GM18505 (cell line): ENCODE data around the gene TIGD1.

ENCODE experiments used
- ATAC-seq: cut with Tn5 transposase; IDR thresholded peaks from one replicate; pipeline ENCODE4 v1.9.1; 2021; ENCODE audit not compliant: unreplicated experiment
- POLR2A ChIP-seq: IDR thresholded peaks from 4 replicates; pipeline ENCODE4 v1.6.1; 2011; ENCODE audit warnings: borderline replicate concordance; ENCODE audit not compliant: insufficient read depth, insufficient read length; ENCODE audit errors: extremely low read depth

The TIGD1 gene

DNA sequence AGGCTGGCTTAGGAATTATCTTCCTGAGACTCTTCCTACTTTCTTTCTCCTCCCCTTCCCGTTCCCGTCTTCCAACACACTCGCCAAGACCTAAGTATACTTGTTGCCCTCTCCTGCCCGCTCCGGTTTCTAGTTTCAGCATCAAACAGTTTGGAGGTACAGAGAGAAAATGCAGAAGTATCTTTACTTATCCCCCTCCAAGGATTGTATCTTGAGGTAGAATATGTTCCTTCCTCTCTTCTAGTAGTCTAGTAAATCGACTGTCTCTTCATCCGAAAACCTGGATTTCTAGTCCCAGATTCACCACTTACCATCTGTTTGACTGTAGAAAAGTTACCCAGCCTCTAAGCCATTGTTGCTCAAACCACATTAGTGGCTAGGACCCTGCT, 887 bp upstream of the TIGD1 start:
- ATAC-seq: no peak
- no peak for TF ChIP-seq POLR2A

DNA sequence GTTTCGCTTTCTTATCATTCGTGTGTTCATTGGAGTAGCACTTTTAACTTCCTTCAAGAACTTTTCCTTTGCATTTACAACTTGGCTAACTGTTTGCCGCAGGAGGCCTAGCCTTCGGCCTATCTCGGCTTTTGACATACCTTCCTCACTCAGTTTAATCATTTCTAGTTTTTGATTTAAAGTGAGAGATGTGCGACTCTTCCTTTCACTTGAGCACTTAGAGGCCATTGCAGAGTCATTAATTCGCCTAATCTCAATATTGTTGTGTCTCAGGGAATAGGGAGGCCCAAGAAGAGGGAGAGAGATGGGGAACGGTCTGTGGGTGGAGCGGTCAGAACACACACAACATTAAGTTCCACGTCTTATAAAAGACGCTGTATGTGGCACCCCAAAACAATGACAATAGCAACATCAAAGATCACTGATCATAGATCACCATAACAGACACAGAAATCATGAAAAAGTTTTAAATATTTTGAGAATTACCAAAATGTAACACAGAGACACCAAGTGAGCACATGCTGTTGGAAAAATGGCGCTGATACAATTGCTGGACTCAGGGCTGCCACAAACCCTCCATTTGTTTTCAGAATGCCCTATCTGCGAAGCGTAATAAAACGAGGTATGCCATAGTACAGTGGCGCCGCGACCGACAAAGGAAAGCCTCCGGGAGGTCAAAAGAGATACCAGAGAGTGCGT, 553 bp downstream of the TIGD1 start:
- TF ChIP-seq POLR2A: no peak
- ATAC-seq: no peak

DNA sequence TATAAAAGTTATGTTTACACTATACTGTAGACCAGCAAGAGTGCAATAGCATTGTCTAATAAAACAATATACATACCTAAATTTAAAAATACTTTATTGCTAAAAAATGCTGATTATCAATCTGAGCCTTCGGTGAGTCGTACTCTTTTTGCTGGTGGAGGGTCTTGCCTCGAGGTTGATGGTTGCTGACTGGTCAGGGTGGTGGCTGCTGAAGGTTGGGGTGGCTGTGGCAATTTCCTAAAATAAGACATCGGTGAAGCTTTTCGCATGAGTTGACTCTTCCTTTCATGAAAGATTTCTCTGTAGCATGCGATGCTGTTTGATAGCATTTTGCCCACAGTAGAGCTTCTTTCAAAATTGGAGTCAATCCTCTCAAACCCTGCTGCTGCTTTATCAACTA, 2.4 kb downstream of the TIGD1 start:
- no peak for ATAC-seq
- TF ChIP-seq POLR2A: no peak

DNA sequence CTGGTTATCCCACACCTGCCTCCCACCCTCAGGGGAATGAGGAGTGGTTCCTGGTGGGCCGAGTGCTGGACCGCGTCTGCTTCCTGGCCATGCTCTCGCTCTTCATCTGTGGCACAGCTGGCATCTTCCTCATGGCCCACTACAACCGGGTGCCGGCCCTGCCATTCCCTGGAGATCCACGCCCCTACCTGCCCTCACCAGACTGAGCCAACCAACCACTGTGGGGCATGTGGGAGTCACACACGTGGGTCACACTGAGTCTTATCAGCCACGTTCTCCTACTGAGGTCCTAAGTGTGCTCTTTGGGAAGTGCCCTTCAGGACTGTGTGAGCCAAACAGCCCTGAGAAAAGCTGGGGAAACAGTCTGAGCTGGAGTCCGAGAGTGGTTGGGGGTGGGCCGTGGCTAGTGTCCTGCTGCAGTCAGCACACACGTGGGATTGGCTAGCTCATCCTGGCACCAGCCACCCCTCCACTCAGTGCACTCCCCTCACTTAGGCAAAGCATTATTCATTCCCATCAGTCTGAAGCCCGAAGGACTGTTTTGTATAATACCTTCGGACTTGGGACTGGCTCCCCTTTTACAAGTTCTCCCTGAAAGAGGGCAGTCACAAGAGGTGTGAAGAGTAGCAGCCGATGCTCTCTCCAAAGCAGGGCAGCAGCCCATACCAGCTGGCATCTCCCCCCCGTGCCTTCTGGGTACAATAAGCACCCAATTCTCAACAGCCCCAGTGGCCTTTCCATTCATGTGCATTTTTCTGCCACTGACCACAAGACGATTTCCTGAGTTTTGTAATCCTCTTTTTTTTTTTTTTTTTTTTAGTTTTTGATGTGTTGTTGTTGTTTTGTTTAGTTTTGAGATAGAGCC, 4.6 kb downstream of the TIGD1 start:
- ATAC-seq: no peak
- TF ChIP-seq POLR2A: no peak

DNA sequence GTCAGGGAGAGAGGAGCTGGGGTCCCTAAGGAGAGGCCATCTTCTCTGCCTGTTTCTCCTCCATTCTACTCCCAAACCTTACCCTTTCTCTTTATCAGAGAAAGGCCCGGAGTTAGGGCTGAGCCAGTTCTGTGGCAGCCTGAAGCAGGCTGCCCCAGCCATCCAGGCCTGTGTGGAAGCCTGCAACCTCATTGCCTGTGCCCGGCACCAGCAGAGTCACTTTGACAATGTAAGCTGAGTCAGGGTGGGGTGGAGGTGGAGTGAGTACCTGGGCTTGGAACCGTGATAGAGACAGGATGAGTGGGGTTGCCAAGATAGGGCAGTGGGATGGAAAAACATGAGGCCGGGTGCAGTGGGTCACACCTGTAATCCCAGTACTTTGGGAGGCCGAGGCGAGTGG, 5.7 kb downstream of the TIGD1 start:
- ATAC-seq: no peak
- TF ChIP-seq POLR2A: no peak

GRCh38 chr2:232543928-232544631, 6.3 kb downstream of the TIGD1 start:
- no peak for TF ChIP-seq POLR2A

GRCh38 chr2:232543491-232543890, 6.9 kb downstream of the TIGD1 start:
- no peak for ATAC-seq
- no peak for TF ChIP-seq POLR2A

More at GRCh38 chr2:232543928-232544631, 6.3 kb downstream of the TIGD1 start:
- ATAC-seq: no peak

DNA sequence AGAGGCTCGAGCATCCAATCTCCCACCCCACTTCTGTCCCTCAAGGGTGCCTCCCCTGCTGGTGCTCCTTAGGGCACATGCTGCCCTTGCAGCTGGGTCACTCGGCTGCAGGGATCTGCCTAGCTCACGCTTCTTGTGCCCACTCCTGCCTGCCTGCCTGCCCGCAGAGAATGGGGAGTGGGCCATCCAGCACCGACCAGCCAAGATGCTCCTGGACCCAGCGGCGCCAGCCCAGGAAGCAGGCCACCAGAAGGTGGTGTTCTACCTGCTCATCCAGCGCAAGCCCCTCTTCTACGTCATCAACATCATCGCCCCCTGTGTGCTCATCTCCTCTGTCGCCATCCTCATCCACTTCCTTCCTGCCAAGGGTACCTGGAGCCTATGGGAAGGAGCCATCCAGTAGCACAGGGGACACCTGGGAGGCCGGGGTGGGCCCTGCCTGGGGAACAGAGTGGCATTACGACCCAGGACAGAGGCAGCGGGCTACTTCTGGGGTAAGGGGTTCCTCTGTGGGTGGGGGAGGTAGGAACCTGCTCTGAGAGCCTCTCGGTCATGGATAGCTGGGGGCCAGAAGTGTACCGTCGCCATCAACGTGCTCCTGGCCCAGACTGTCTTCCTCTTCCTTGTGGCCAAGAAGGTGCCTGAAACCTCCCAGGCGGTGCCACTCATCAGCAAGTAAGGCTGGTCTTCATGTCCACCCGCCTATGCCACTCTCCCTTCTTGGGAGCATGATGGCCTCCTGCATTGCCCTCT, 7.5 kb downstream of the TIGD1 start:
- no peak for TF ChIP-seq POLR2A
- no peak for ATAC-seq

DNA sequence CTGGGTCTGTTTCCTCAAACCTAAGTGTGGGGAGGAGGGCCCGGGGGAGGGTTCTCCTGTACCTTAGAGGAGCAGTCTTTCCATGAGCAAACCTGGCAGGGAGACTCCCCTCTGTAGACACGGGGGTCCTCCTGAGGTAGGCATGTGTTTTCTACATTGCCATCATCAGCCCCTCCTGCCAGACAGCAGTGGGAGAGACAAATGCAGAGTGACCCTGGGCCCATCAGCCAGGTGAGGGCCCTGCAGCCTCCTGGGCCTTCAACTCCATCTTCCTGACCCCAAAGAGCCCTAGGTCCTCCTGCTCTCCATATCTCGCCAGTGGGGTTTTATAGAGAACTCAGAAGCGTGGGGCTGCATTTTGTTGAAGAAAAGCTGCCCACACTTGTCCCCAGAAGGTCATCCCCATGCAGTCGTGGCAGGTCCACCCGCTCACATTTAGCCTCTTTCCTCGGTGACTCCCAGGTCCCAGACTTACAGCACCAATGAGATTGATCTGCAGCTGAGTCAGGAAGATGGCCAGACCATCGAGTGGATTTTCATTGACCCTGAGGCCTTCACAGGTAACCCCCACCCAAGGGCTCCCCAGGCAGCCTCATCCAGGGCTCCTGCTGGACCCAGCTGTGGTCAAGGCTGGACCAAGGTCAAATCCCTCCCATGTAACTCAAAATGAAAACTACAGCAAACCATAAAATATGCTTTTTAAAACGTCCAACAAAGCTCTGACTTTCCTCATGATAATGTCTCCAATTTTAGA, 8.2 kb downstream of the TIGD1 start:
- TF ChIP-seq POLR2A: no peak
- ATAC-seq: no peak

DNA sequence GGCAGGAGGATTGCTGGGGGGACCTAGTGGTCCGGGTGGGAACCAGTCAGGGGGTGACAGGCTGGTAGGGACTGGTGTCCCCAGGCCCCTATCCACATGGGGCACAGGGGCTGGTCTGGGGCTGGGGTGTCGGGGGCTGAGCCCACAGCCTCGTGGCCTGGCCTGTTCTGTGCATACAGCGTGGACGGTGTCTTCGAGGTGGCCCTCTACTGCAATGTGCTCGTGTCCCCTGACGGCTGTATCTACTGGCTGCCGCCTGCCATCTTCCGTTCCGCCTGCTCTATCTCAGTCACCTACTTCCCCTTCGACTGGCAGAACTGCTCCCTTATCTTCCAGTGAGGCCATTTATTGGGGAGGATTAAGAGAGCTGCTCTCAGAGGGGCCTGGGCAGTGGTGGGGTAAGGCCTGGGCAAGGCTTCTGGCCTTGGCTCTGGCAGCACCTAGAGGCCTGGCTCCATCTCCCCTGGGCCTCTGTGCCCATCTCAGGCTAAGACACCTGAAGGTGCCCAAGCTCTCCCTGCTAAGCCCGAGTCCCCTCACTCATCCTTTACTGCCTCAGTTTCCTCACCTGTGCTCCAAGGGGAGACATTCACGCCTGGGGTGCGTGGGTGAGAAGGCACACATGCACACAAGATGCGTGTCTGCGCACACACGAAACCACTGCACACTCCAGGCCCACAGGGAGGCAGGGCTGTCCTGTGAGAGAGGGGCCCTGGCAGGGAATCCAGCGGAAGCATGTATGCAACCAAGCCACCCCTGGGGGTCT, 9.0 kb downstream of the TIGD1 start:
- TF ChIP-seq POLR2A: no peak
- ATAC-seq: no peak

GRCh38 chr2:232540441-232541041, 9.8 kb downstream of the TIGD1 start:
- TF ChIP-seq POLR2A: no peak
- no peak for ATAC-seq
